Mucosa of rectum (tissue), 2 donors: ENCODE results near the gene ACVR1.

Experiments used
- H3K27ac ChIP-seq, 2 donors: one replicate each; pipeline ENCODE4 v1.7.0; 2013; ENCODE audit warnings: inconsistent platforms in 2 of 2, low read depth in 2 of 2, low read length in 2 of 2
- H3K27me3 ChIP-seq, 2 donors: one replicate each; pipeline ENCODE4 v1.7.0; 2013; ENCODE audit warnings: low read length in 2 of 2; ENCODE audit not compliant: control insufficient read depth in 2 of 2, insufficient read depth in 2 of 2
- H3K36me3 ChIP-seq, 2 donors: one replicate each; pipeline ENCODE4 v1.7.0; 2013; ENCODE audit warnings: low read length in 2 of 2; ENCODE audit not compliant: control insufficient read depth in 2 of 2, insufficient read depth in 2 of 2
- H3K4me1 ChIP-seq, 2 donors: one replicate each; pipeline ENCODE4 v1.7.0; 2013; ENCODE audit warnings: low read length in 2 of 2, mild to moderate bottlenecking in 1 of 2; ENCODE audit not compliant: control insufficient read depth in 2 of 2, insufficient read depth in 2 of 2
- H3K4me3 ChIP-seq, 2 donors: one replicate each; pipeline ENCODE4 v1.7.0; 2013; ENCODE audit warnings: low read length in 2 of 2
- H3K9ac ChIP-seq, 2 donors: one replicate each; pipeline ENCODE4 v1.7.0; 2013; ENCODE audit warnings: low read length in 2 of 2, low read depth in 1 of 2, mild to moderate bottlenecking in 1 of 2
- H3K9me3 ChIP-seq, 2 donors: one replicate each; pipeline ENCODE4 v1.7.0; 2013; ENCODE audit warnings: low read length in 2 of 2; ENCODE audit not compliant: control insufficient read depth in 2 of 2
- donor health status: healthy.
- donor health status: Normal muscosa, but diverticular disease.

The ACVR1 gene

GRCh38 chr2:157841485-157841884, 34.6 kb downstream of the ACVR1 start:
- Histone ChIP-seq H3K36me3 (no peaks in the 10 kb centered on the region), H3K27ac (no peak overlapping the region), H3K9ac (no peak overlapping the region), H3K4me1 (peaks cover 6 to 9% of the 10 kb centered on the region in 2 donors), H3K9me3 (no peaks in the 10 kb centered on the region), H3K4me3 (no peak overlapping the region), H3K27me3 (no peaks in the 10 kb centered on the region)

DNA sequence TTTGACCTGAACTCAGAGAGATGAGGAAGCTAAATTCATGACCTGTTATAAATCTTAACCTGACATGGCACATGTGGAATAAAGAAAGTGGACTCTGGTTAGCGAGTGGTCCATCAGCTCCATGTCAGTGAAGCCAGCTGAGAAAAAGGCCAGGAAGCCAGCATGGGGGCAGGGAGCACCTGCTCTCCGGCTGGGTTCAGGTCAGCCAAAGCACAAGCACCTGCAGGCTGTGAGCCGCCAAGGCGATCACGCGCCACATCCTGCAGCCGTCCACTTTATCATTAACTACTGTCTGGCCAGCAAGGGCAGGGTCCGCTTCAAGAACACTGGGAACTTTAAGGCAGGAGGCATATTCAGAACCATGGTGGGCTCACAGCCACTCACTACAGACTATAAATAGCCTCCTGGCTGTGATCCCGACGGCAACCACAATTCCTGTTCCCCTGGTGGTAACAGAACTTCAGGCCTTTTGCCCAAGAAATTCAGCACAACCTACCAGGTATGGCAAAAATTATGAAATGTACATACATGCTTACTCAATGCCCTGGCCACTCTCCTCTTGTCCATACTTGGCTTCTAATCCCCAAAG, 35.5 kb downstream of the ACVR1 start:
- no peak overlapping the region for H3K9ac ChIP-seq
- H3K9me3 ChIP-seq = no peaks in the 10 kb centered on the region
- peaks cover 6 to 9% of the 10 kb centered on the region in 2 donors for H3K4me1 ChIP-seq
- H3K4me3 ChIP-seq = no peak overlapping the region
- no peaks in the 10 kb centered on the region for H3K36me3 ChIP-seq
- no peaks in the 10 kb centered on the region for H3K27me3 ChIP-seq
- H3K27ac ChIP-seq = no peak overlapping the region

DNA sequence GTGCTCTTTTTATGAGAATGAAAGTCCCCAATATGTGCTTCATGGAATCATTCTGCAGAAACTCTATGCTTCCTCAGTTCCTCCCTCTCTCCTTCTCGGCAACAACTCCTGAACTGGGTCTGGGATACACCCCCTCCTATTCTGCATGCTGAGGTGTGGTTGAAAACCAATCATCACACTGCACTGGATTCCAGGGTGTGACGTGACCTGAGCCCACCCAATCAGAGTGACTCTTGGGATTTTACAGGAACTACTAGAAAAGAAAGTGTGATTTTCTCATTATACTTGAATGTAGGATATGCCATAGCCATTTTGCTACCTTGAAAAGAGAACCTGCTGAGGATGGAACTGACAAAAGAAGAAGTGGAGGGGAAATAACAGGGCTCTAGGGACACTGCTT, 36.3 kb downstream of the ACVR1 start:
- Histone ChIP-seq H3K27ac (no peak overlapping the region), H3K36me3 (no peaks in the 10 kb centered on the region), H3K9me3 (no peaks in the 10 kb centered on the region), H3K9ac (no peak overlapping the region), H3K27me3 (no peaks in the 10 kb centered on the region), H3K4me3 (no peak overlapping the region), H3K4me1 (peaks cover 6 to 9% of the 10 kb centered on the region in 2 donors)

DNA sequence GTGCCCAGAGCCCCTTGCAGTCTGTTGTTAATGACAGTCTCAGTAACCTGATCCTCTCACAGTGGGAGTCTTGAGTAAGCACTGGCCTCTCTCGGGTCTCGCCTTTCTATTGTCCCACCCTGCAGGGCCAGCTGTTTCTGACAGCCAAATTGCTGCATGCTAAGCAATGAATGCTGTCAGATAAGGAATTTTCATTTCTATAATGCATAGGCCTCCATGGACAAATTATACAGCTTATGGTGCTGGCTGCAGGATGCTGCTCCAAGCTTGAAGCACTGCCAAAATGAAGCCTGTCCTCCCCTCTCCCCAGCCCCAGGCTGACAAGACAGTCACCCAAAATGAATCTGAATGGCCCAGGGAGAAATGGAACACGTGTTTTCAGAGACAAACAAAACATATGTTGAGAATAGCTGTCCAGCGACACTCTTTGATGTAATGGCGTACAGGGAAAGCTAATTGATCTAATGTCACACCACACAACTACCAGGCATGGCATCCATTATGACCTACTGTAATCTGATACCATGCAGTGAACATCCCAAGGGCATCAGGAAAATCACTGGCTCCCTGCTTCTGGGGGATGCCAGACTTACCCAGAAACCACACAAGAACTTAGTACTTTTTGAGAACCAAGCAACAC, 36.8 kb downstream of the ACVR1 start:
- Histone ChIP-seq H3K9ac (no peak overlapping the region), H3K27me3 (no peaks in the 10 kb centered on the region), H3K4me3 (no peak overlapping the region), H3K27ac (no peak overlapping the region), H3K36me3 (no peaks in the 10 kb centered on the region), H3K4me1 (peaks cover 6 to 9% of the 10 kb centered on the region in 2 donors), H3K9me3 (no peaks in the 10 kb centered on the region)

DNA sequence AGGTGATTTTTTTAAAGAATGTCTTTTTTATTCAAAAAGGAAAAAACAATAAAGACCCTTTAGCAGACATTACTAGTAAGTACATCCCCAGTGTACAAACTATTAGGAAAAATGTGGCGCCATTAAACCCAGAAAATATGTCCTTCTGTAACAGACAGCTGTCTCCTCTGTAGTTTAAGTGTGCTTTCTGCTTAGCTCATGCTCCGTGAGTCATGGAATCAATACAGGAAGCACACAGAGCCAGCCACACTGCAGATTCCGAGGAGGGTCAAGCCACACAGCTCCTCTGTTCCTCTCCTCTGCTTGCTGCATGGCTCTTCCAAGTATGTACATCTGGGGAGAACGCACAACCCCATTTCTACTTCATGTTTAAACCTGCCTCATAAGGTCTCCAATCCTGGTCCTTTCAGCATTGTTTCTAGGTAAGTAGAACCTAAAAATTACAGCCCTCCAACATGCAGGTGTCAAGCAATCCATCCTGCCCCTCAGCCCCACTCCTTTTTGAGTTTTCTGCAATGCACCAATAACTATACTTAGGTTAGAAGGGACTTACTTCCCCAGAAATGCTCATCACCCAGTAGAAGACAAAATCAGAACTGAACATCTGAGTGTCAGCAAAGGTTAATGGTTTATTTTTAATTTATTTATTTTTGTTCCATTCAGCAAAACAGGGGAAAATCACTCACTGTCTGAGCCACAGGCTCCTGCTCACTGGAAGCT, 37.5 kb downstream of the ACVR1 start:
- Histone ChIP-seq H3K27ac (peak overlapping the region in 1 of 2 donors; percentile 13), H3K27me3 (no peaks in the 10 kb centered on the region), H3K4me3 (no peak overlapping the region), H3K9me3 (no peaks in the 10 kb centered on the region), H3K36me3 (no peaks in the 10 kb centered on the region), H3K9ac (no peak overlapping the region), H3K4me1 (peaks cover 6 to 9% of the 10 kb centered on the region in 2 donors)

DNA sequence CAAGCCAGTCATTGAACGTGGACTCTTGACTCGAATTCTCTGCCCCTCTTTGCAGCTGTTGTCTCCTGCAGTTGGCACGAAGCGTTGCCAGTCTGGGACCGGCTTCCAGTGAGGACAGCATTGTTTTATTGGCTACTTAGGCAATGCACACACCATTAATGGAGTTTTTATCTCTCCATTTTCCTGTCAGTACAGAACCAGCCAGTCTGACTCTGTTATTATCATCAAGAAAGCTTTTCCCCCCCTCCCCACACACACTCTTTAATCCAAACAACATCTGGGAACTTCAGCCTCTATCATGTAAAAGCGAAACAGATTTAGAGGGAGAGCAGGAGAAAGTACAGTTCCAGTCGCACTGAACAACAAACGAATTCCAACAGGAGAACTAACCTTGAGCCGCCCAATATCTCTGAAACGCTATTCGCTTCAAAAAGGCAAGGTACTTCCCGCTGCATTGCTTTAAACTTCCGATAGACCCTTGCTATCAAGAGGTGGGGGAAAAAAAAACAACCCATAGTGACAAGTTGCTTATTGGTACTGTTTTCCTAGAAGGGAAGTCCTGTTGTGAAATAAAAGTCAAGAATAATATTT, 38.2 kb downstream of the ACVR1 start:
- Histone ChIP-seq H3K27me3 (no peaks in the 10 kb centered on the region), H3K36me3 (no peaks in the 10 kb centered on the region), H3K4me1 (peaks cover 6 to 9% of the 10 kb centered on the region in 2 donors), H3K9me3 (no peaks in the 10 kb centered on the region), H3K9ac (no peak overlapping the region), H3K4me3 (peak overlapping the region; percentile 21 to 57), H3K27ac (peak overlapping the region; percentile 13 to 59)

GRCh38 chr2:157836531-157836930, 39.6 kb downstream of the ACVR1 start:
- Histone ChIP-seq H3K9me3 (no peaks in the 10 kb centered on the region), H3K4me1 (peaks cover 6 to 9% of the 10 kb centered on the region in 2 donors), H3K27ac (no peak overlapping the region), H3K4me3 (no peak overlapping the region), H3K27me3 (no peaks in the 10 kb centered on the region), H3K9ac (no peak overlapping the region), H3K36me3 (no peaks in the 10 kb centered on the region)

DNA sequence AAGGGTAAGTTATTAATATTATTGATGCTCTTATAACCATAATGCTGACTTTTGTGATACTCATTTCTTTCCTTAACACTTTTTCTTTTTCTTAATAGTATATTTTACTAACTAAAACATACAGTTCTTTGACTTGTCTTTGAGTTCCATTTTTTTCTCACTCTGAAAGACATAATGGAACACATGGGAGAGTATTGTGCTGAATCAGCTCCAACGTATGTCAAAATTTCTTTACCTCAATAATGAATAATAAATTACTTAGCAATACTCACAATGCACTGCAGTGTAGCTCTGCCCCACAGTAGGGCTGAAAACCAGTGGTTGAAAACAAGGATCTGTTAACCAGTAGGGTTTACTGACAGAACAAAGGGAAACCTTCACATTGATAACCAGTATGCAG, 40.7 kb downstream of the ACVR1 start:
- Histone ChIP-seq H3K36me3 (no peaks in the 10 kb centered on the region), H3K9ac (no peak overlapping the region), H3K4me1 (peaks cover 6% of the 10 kb centered on the region in 2 donors), H3K27me3 (no peaks in the 10 kb centered on the region), H3K4me3 (no peak overlapping the region), H3K9me3 (no peaks in the 10 kb centered on the region), H3K27ac (no peak overlapping the region)

DNA sequence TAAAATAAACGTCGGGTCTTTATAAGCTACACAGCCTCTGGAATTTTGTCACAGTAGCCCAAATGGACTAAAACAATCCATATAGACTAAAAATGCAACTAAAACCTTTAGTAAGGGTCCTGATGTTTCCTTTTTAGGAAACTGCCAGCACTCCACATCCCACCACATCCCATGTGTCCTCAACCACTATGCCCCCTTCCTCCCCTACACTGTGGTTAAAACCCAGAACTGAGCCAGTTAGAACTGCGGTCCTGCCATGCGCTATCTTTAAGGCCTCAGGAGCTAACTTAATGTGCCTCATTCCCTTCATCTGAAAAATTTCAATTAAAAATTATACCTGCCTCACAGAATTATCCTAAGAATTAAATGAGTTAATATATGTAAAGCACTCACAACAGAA, 41.1 kb downstream of the ACVR1 start:
- Histone ChIP-seq H3K4me3 (no peak overlapping the region), H3K27me3 (no peaks in the 10 kb centered on the region), H3K4me1 (peaks cover 6% of the 10 kb centered on the region in 2 donors), H3K27ac (no peak overlapping the region), H3K9me3 (no peaks in the 10 kb centered on the region), H3K36me3 (no peaks in the 10 kb centered on the region), H3K9ac (no peak overlapping the region)

DNA sequence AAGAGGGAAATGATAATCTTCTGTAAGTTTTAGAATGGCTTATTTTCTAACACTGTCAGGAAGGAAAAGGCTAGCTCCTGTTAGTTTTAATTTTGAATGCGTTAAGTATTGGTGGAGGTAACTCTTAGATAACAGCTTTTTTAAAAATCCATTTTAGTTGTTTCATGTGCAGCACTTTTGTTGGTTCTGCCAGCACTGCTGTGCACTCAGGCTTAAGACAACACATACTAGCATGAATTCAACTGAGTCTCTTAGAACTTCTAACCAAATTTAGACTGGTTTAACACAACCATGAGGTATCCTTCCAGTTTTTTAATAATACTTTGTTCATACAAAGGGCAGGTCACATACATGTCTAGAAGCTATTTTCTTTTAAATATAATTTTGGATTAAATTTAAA, 42.4 kb downstream of the ACVR1 start:
- H3K4me1 ChIP-seq = peaks cover 3 to 6% of the 10 kb centered on the region in 2 donors
- H3K9ac ChIP-seq = no peak overlapping the region
- no peaks in the 10 kb centered on the region for H3K27me3 ChIP-seq
- H3K4me3 ChIP-seq = no peak overlapping the region
- H3K27ac ChIP-seq = no peak overlapping the region
- no peaks in the 10 kb centered on the region for H3K36me3 ChIP-seq
- H3K9me3 ChIP-seq = no peaks in the 10 kb centered on the region
